ENCODE data around the gene FBLN1. TPM values are rescaled to one million over a fixed set of nuclear protein-coding genes. Genes with fewer than 3 reads are reported as not detected.

FBLN1 gene
- total and polyA plus RNA-seq, 2 of the 8 experiments (the other 6 are each of a cell fraction or from before 2014, with no cell fraction given) = 159 to 168 TPM

DNA sequence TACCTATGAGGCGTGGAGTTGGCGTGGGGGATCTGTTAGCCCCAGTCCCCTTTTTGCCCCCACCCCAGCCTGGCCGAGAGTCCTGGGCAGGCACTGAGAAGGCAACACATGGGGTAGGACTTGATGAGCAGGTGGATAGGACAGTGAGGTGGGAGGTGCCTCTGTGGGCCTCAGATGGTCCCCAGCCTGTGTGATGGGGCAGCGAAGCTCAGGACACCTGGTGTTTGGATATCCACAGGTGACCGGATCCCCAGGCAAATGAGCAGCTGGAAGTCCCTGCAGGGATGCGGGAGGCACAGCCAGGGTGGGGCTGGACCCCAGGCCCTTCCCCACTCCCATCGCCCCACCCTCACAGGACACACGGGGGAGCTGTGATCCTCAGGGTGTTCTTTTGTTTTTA is 9.7 kb downstream of the FBLN1 start (continued):
- TF ChIP-seq TAF1 (IDR thresholded peaks at IDR 0.05; ENCODE audit: low read depth, low read length) = no peak
- TF ChIP-seq SIRT6 (IDR thresholded peaks at IDR 0.05; ENCODE audit: low read length) = no peak
- no peak for TF ChIP-seq SIX5 (IDR thresholded peaks at IDR 0.05; ENCODE audit: low read depth, low read length)
- TF ChIP-seq KDM1A (IDR thresholded peaks at IDR 0.05; ENCODE audit: borderline replicate concordance, low read length) = no peak
- no peak for TF ChIP-seq GABPA (IDR thresholded peaks at IDR 0.05; ENCODE audit: borderline replicate concordance, insufficient read depth, low read length)
- TF ChIP-seq, protein P1, sequence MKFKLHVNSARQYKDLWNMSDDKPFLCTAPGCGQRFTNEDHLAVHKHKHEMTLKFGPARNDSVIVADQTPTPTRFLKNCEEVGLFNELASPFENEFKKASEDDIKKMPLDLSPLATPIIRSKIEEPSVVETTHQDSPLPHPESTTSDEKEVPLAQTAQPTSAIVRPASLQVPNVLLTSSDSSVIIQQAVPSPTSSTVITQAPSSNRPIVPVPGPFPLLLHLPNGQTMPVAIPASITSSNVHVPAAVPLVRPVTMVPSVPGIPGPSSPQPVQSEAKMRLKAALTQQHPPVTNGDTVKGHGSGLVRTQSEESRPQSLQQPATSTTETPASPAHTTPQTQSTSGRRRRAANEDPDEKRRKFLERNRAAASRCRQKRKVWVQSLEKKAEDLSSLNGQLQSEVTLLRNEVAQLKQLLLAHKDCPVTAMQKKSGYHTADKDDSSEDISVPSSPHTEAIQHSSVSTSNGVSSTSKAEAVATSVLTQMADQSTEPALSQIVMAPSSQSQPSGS (IDR thresholded peaks at IDR 0.05; ENCODE audit: low read length) = no peak
- TF ChIP-seq, protein P2, sequence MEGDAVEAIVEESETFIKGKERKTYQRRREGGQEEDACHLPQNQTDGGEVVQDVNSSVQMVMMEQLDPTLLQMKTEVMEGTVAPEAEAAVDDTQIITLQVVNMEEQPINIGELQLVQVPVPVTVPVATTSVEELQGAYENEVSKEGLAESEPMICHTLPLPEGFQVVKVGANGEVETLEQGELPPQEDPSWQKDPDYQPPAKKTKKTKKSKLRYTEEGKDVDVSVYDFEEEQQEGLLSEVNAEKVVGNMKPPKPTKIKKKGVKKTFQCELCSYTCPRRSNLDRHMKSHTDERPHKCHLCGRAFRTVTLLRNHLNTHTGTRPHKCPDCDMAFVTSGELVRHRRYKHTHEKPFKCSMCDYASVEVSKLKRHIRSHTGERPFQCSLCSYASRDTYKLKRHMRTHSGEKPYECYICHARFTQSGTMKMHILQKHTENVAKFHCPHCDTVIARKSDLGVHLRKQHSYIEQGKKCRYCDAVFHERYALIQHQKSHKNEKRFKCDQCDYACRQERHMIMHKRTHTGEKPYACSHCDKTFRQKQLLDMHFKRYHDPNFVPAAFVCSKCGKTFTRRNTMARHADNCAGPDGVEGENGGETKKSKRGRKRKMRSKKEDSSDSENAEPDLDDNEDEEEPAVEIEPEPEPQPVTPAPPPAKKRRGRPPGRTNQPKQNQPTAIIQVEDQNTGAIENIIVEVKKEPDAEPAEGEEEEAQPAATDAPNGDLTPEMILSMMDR (IDR thresholded peaks at IDR 0.05; ENCODE audit: control extremely low read depth in 1 of 3, insufficient read depth in 1 of 3, low read depth in 1 of 3, low read length in 3 of 3) = no peak

Data from H1 (cell line).